Measurements from ENCODE around the gene FBF1.

GRCh38 chr17:75925103-75925502 lies 15.7 kb downstream of the FBF1 start:
- TF ChIP-seq POLR2A (IDR thresholded peaks at IDR 0.05; ENCODE audit: low read length) (no peak), GATA1 (IDR thresholded peaks at IDR 0.05; ENCODE audit: low read depth, low read length) (no peak)

Measured in erythroblast (primary cell).